ENCODE results near the gene RAD9A. TPM values are rescaled to one million over a fixed set of nuclear protein-coding genes. Genes with fewer than 3 reads are reported as not detected.

Gene RAD9A
- total RNA-seq, 6 donors from 2014 or later = 20.4 to 115 (median 28.2) TPM

DNA sequence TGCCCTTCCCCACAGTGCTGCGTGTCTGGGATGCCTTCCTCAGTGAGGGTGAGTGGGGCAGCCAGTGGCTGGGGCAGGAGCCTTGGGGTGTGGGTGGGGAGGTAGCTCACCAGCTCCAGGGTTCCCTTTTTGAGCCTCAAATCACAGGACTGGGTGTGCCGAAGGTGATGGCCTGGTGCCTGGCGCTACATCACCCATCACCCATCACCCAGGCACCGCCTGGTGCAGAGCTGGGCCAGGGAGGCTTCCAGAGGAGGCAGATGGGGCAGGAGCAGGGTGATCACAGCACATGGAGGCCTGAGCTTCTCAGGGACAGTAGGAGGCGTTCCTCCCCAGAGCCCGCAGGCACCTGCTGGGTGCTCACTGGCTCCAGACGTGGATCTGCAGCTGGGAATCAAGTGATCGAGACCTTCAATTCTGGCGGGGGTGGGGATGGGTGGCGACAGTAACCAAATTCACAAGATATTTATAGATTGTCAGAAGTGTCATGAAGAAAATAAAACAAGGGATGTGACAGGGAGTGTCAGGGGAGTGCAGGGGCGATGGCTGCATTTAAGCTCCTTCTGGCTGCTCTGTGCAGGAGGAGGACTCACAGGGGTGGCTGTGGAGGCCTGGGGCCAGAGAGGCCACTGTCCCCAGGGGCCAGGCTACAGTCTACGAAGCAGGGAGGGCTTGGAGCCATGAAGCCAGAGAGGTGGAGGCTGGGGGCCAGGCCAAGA is 15.3 kb downstream of the RAD9A start:
- Histone ChIP-seq H3K27ac (peak overlapping the region in 1 of 4 donors; percentile 39), H3K36me3 (no peaks in the 10 kb centered on the region), H3K9me3 (no peaks in the 10 kb centered on the region), H3K4me3 (no peak overlapping the region), H3K4me1 (peaks cover 19 to 50% (median 35%) of the 10 kb centered on the region in 4 donors), H3K27me3 (no peaks in the 10 kb centered on the region)
- DNase-seq (peak in 1 of 2 donors; percentile 66), ATAC-seq (ENCODE audit: low FRiP score in 2 of 2) (no peak)
- 59 to 60% methylated on average over 8 to 12 of the region's 12 CpGs for WGBS, 2 donors
- no peak for TF ChIP-seq POLR2AphosphoS5 (IDR thresholded peaks at IDR 0.05)
- no peak for TF ChIP-seq CTCF (IDR thresholded peaks at IDR 0.05)
- TF ChIP-seq EP300 (IDR thresholded peaks at IDR 0.05) = no peak
- no peak for TF ChIP-seq POLR2A (IDR thresholded peaks at IDR 0.05)

DNA sequence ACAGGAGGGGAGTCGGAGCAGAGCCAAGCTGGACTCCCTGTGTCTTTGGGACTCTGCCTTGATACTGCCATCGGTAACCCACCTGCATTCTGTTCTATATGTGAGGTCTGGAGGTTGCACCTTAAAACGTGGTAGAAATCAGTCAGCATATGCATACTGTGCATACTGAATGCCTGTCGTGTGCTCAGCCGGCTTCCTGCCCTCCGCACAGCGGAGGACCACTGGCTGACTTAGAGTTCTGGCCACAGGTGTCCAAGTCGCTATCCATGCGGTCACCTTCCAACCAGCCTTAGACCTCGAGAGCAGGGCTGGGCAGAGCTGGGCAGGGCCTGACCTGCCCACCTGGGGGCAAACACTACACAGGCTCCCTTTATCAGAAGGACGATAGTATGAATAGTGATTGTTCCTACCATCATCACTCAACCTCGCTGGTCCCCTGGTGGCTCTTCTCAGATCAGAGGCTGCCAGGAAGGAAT is 15.9 kb downstream of the RAD9A start:
- Histone ChIP-seq H3K4me1 (peaks cover 13 to 44% (median 29%) of the 10 kb centered on the region in 4 donors), H3K4me3 (no peak overlapping the region), H3K27ac (peak overlapping the region in 1 of 4 donors; percentile 57), H3K9me3 (no peaks in the 10 kb centered on the region), H3K36me3 (no peaks in the 10 kb centered on the region), H3K27me3 (no peaks in the 10 kb centered on the region)
- ATAC-seq (ENCODE audit: low FRiP score in 2 of 2) (no peak), DNase-seq (peak in 1 of 2 donors; percentile 31)
- TF ChIP-seq EP300 (IDR thresholded peaks at IDR 0.05) (no peak), POLR2AphosphoS5 (IDR thresholded peaks at IDR 0.05) (no peak), POLR2A (IDR thresholded peaks at IDR 0.05) (no peak), CTCF (IDR thresholded peaks at IDR 0.05) (no peak)
- 62 to 68% methylated on average over 4 to 12 of the region's 12 CpGs for WGBS, 2 donors

GRCh38 chr11:67408437-67409200 is 16.8 kb downstream of the RAD9A start:
- H3K27ac ChIP-seq = peak overlapping the region in 2 of 4 donors; percentile 57 to 60
- DNase-seq (peak in 1 of 2 donors; percentile 34), ATAC-seq (ENCODE audit: low FRiP score in 2 of 2) (no peak)
- no peak overlapping the region for H3K4me3 ChIP-seq
- no peaks in the 10 kb centered on the region for H3K36me3 ChIP-seq
- 73 to 75% methylated on average over 5 to 18 of the region's 18 CpGs for WGBS, 2 donors
- no peaks in the 10 kb centered on the region for H3K9me3 ChIP-seq
- TF ChIP-seq CTCF (IDR thresholded peaks at IDR 0.05) (no peak), POLR2AphosphoS5 (IDR thresholded peaks at IDR 0.05) (no peak), POLR2A (IDR thresholded peaks at IDR 0.05) (no peak), EP300 (IDR thresholded peaks at IDR 0.05) (no peak)
- no peaks in the 10 kb centered on the region for H3K27me3 ChIP-seq
- peaks cover 4 to 36% (median 21%) of the 10 kb centered on the region in 4 donors for H3K4me1 ChIP-seq

DNA sequence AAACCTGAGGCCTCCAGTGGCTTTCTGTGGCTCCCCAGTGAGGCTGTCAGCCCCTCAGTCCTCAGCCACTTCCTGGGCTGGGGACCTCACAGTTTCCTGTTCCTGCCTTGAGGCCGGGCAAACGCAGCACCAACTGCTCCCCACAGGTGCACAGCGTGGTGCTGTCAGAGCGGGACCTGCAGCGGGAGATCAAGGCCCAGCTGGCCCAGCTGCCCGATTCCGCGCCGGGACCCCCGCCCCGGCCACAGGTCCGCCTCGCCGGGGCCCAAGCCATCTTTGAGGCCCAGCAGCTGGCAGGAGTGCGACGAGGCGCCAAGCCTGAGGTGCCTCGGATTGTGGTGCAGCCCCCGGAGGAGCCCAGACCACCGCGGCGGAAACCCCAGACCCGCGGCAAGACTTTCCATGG is 17.5 kb downstream of the RAD9A start:
- 61% methylated on average over 18 of the region's 24 CpGs; no CpG with 5 or more reads in 1 of the 2 donors for WGBS, 2 donors
- ATAC-seq (ENCODE audit: low FRiP score in 2 of 2) = no peak

More for the DNA sequence above, 17.5 kb downstream of the RAD9A start:
- TF ChIP-seq CTCF (IDR thresholded peaks at IDR 0.05) (no peak), POLR2A (IDR thresholded peaks at IDR 0.05) (no peak), POLR2AphosphoS5 (IDR thresholded peaks at IDR 0.05) (peak in 1 of 2 donors; percentile 16)
- DNase-seq = peak in 1 of 2 donors; percentile 84
- H3K4me3 ChIP-seq = peak overlapping the region in 3 of 4 donors; percentile 4 to 26 (median 24)
- no peaks in the 10 kb centered on the region for H3K9me3 ChIP-seq
- no peaks in the 10 kb centered on the region for H3K36me3 ChIP-seq
- peak overlapping the region in 2 of 4 donors; percentile 57 to 60 for H3K27ac ChIP-seq
- no peaks in the 10 kb centered on the region for H3K27me3 ChIP-seq
- peaks cover 3 to 29% (median 19%) of the 10 kb centered on the region in 4 donors for H3K4me1 ChIP-seq
